Ramos (cell line): ENCODE results near the gene COQ3.

Source experiments
- in situ Hi-C: fragments of 300-500 bp; cut with MboI; formaldehyde crosslinking; loops from one replicate; pipeline ENCODE4 v1.14.3; 2022; ENCODE audit warnings: low sequenced_read_pairs; ENCODE audit not compliant: unreplicated experiment

Gene COQ3, protein sequence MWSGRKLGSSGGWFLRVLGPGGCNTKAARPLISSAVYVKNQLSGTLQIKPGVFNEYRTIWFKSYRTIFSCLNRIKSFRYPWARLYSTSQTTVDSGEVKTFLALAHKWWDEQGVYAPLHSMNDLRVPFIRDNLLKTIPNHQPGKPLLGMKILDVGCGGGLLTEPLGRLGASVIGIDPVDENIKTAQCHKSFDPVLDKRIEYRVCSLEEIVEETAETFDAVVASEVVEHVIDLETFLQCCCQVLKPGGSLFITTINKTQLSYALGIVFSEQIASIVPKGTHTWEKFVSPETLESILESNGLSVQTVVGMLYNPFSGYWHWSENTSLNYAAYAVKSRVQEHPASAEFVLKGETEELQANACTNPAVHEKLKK

DNA sequence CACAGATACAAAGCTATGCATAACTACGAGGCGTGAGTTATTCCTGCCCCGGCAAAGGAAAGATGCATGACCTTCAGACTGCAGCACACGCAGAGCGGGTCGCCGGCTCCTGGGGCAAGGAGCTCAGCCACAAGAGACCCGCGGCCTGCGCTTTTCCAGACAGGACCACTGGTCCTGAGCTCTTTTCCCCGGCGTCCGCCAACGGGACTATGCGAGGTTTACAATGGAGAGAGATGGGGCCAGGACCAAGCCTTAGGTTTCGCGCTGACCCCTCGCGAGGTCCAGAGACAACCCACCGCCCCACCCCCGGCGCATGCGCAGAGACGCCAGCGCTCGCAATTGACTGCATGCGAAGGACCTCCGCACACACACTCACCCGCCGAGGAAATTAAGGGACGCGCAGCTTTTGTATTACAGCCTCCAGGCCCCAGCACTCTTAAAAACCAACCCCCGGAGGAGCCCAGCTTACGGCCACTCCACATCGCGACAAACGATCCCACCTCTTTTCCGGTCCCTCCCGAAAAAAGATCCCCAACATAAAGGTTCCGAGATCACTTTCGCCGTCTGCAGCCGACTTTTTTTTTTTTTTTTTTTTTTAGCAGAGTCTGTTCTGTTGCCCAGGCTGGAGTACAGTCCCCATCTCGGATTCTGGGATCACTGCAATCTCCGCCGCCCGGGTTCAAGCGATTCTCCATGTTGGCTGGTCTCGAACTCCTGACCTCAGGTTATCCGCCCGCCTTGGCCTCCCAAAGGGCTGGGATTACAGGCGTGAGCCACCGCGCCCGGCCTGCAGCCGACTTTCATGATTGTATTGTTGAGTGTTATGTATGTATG lies at the start of gene COQ3:
COQ3 (minus strand) TSS at position 498 of the 834 bp plus-strand sequence; CDS start at position 482, 16 bp downstream.
- in situ Hi-C loops = no loop called here

DNA sequence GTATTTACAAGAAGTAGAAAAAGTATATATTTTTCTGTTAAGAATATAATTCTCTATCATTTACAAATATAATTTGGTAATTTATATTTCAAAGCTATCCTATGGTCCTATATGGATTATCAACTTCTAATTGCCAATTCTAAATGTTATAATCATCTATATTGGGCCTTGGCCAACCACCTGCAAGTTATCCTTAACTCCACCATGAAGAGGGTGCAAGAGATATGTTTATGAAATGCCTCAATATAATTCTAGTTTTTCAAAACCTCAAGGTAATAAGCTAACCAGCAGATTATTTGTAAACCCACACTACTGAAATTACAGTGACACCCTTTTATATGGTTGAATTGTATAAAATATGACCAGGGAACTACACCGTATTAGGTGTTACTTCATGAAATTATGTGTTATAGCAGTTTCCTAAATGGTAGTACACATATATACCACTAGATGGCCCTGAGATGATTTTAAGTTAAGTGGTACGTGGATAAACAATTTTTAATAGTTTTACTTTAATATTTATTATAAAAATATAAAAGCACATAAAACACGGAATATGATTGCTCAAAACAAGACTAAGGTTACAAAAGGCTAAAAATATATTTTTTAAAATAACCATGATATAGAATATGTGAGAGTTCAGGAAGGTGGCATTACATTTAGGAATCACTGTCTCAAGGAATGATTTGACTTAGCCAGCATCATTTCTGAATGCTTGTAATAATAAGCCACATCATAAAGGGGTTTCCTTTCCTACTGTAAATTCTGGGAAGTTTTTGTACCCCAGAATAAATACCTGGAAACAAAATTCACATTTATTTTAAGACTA lies 40.9 kb upstream of the COQ3 start:
- in situ Hi-C loops = no loop called here

DNA sequence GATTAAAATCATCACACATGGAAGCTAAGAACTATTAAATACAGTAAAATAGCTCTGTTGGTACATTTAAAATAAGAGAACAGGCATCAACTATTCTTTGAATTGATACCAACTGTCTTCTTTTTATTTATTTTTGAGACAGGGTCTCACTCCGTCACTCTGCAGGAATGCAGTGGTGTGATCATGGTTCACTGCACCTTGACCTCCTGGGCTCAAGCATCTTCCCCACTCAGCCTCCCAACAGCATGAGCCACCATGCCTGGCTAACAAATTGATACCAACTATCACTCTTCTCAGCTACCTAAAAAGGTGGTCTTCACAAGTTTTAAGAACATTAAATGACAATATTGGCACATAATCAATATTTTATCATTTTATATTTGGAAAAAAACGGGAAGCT lies 38.9 kb upstream of the COQ3 start:
- in situ Hi-C loops = no loop called here

DNA sequence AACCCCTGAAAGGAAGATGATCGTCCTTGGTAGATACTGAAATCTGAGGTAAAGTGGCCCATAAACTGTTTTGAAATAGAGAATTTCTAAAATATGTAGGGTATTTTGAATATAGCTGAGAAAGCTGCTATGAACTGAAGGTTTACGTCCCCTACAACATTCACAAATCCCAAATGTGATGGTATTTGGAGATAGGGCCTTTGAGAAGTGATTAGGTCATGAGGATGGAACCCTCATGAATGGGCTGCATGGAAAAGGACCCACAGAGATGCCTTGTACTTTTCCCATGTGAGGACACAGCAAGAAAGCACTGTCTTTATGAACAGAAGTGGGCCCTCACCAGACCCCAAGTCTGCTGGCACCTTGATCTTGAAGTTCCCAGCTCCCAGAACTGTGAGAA lies 37.9 kb upstream of the COQ3 start:
- in situ Hi-C loops = no loop called here

DNA sequence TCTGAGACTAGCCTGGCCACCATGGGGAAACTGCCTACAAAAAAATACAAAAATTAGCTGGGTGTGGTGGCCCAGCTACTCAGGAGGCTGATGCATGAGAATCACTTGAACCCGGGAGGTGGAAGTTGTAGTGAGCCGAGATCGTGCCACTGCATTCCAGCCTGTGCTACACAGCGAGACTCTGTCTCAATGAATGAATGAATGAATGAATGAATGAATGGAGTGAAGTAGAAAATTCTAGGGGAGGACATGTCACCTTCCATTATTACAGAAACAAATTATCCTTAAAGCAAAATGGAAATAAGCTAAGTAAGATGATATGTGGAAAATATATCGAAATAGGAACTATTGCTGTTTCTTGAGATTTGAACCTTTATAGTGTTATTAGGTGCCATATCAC lies 34.0 kb upstream of the COQ3 start:
- in situ Hi-C loops = no loop called here

DNA sequence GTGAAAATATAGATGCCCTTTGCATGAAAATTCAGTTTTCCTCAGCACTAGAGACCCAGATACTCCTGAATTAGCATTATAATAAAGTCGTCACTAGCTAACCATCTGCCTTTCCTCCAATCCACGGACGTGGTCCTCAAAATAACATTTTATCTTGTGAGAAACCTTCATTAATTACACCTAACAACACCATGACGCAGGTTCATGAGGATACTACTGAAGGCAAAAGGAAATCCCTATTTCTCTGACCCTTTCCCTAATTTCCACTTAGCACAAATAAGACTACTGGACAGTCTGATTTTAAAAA lies 32.4 kb upstream of the COQ3 start:
- in situ Hi-C loops = no loop called here

DNA sequence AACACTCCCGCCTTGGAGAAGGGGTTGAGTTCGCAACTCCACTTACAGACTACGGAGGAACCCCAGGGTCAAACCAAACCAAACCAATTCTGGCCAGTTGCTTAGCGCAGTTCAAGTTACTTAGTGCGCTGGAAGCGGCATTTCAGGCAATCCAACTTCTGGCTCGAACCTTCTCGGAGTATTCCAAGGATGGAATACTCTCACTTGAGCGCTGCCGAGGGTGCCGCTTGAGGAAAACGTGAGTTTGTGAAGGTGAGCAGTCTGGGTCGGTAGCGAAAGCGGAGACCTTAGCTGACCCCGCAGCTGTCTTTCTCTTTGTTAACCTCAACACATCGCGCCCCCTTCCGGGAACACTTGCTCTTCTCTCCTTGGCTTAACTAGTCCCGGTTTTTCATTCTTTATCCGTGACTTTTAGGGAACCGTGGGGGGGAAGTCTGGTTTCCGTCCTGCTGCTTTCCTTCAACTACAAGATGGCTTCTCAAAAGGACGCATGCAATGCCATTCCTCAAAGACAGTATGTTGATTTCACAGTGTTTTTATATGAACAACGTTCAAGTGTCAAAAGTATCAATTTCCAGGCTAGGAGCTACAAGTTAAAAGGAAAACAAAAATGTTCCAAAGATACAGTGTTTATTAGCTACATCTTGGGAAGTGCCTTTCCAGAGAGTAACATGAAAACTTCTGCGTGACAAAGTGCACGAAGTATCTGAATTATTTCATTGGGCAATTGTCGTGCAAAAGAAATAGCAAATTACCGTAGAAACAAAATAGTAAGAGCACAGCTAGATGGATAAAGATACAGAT lies 31.9 kb upstream of the COQ3 start:
- in situ Hi-C loops = no loop called here

DNA sequence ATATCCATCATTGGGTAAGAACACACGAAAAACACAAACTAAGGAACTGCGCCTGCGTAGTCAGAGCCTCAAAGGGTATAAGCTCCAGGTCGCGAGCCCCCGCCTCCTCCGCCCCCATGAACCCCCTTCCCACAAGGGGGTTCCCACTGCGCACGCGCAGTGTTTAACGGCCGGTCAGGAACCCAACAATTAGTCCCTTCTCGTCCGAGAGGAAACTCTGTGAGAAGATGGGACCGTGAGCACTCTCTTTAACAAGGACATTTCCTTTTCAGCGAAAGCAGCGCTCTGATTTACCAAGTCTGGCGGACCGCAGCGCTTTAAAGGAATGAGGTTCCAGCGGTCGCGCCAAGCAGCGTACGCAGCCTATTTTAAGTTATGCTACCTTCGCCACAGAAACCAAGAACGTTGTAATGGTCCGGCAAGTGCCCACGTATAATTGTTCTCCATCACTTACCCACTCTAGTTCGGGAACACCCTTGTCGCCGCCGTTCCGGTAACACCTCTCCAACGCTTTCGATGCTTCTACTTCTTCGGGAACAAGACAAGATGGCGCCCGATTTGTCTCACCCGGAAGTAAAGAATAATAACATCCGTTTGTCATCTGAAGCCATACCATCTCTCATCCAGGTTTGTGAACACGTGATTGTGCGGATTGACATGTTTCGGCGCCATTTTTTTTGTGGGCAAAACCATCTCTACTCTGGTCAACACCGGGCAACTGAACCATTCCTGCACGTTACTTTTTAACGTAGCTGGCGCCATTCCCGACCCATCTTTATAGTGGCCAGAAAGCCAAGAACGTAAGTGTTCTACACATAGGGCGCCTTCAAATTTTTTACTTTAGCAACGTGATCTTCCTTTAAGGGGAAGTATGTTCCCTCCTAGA lies 31.0 kb upstream of the COQ3 start, which contains the start of gene PNISR:
PNISR (minus strand) TSS at position 548 of the 886 bp plus-strand sequence. CDS start 10,649 bp downstream, outside the sequence.
- in situ Hi-C loops = no loop called here

DNA sequence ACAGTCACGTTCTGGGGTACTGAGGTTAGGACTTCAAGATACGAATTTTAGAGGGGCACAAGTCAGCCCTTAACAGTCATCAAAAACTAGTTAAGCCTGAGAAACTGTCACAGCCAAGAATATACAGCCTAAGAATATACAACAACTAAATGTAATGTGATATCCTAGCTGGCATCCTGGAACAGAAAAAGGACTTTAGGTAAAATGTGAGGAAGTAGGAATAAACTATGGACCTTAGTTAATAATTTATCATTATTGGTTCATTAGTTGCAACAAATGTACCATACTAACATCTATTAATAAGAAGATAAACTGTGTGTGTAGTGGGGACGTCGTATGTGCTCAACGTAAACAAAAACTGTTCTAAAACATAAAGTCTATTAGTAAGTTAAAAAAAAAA lies 30.0 kb upstream of the COQ3 start:
- in situ Hi-C loops = no loop called here

DNA sequence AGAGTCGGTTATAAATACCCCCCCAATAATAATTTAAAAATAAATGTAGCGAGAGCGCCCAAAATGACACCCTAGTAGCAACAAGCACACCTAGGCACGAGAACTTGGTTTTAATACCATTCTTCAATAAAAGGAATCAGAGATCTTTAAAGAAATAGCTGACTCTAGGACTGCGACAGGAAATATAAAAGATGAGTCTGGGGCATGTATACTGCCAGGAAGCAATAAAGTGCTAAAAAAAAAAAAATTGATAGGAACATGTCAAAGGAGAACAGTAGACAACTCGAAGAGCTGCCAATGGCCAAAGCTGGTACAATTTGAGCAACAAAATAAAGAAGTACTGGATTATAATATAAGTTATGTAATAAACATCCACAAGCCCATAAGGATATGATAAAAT lies 28.9 kb upstream of the COQ3 start:
- in situ Hi-C loops = no loop called here

DNA sequence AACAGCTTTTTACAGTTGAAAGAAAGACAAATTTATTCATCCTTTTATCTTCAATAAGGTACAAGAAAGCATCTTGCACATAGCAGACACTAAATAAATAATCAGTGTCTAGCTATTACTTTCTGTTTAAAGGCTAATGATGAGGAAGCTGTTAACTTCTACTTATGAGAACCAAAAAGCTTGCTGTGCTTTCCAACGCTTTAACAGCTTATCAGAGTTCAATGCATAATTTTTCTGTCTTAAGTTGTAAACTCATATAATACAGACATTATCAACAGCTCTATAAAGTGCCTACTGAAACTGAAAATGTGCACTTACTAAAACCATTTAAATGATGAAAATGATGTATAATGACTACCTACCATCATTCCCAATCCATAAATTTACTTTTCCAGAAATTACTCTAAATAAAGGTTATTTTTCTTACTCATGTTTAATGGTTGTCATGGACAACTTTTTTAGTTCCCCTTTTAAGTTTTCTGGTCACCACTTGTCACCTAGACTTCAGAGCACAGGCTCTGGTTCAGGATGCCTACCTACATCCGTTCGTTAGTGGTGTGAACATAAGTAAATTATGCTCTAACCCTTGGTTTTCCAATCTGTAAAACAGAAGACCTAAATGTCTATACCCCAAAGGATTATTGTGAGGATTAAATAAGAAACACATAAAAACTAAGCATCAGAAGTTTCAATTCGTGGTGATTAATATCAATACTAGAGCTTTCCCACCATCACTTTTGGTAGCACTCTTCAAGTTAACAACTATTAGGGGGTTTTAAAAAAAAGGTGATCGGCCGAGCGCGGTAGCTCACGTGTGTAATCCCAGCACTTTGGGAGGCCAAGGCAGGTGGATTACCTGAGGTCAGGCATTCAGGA lies 23.1 kb upstream of the COQ3 start:
- in situ Hi-C loops = no loop called here

DNA sequence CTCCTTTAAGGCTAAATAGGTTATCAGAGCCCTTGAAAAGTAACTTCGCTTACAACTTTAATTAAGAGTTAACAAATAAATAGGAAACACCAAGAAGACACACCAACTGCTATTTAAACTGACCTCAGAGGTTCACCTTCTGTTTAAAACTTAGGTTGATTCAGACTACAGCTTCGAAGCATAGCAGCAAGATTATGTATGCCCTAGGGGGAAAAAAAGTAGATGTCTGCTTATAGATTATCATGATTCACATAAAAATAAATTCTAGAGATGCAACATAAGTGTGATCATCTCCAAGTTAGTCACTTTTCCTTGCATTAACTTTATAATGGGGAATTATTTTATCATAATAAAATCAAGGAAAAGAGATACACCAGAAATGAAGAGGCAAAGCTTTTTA lies 22.2 kb upstream of the COQ3 start:
- in situ Hi-C loops = no loop called here

DNA sequence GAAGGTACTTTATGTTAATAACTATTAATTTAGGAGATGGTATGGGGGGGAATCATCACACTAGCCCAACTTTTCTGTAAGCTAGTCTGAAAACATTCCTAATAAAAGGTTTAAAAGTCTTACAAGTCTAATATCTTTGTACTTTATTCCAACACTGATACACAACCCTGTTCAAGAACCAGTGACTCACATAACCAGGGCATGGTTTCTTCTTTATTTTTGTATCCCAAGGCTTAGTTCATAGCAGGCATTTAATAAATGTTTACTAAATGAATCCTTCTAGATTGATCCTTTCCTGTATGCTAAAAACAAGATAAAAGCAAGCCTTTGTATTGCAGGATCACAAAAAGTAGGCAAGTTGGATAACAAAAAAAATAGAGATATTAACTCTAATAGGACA lies 21.5 kb upstream of the COQ3 start:
- in situ Hi-C loops = no loop called here

DNA sequence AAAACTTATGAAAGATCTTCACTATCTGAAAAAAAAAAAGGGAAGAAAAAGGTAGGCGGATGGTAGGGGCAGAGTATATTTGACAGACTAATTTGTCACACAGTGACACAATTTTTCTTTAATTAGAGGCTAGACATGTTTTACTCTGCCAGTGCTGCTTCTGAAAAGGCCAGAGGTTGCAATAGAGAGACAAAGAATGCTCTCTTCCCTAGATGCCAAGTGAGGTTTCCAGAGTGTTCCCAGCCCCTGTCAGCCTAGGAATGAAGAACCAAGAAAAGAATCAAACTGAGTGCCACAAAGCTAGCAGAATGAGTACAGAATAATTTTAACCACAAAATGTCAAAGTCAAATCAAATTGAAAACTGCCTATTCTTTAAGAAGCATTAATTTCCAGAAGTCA lies 18.1 kb upstream of the COQ3 start:
- in situ Hi-C loops = no loop called here

DNA sequence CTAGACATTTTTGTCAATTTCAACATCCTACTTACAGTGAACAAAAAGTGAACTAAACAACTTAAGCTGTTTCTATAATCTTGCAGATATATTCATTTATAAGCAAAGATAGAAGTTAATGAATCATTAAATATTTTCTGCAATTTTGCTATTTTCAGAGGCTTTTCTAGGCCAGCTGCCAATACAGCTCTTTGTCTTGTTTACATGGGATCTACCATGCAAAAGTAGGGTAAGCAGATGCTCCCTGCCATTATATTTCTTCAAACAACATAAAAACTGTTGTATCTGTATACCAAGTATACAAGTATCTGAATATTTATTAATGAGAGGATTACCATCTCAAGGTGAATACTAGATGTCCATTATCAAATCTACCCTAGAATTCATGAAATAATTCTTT lies 15.7 kb upstream of the COQ3 start:
- in situ Hi-C loops = no loop called here

DNA sequence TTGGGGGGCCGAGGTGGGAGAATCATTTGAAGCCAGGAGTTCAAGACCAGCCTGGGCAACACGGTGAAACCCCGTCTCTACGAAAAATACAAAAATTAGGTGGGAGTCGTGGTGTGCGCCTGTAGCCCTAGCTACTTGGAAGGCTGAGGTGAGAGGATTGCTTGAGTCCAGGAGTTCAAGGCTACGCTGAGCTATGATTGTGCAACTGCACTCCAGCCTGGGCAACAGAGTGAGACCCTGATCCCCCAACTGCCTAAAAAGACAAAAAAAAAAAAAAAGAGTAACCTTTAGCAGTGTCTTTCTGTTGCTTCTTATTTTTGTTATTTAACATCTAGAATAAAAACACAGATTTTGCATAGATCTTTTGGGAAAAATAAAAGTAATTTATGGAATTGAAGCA lies 13.1 kb upstream of the COQ3 start:
- in situ Hi-C loops = no loop called here

DNA sequence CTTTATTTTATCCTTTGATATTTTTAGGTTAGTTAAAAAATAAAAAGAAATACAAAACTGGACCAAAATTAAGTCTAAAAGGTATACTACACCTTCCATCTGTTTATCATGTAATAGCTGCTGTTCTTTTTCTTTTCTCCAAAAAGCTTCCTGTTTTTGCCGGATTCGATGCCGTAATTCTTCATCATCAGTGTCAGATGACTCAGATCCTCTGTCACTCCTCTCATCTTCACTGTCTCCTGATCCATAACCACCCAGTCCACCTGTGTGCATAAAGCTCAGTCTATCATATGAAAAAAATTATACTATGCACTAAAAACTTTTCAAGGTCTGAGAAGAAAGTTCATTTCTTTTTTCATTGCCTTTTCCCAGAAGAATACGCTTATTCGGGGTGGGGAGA lies 8.5 kb upstream of the COQ3 start:
- in situ Hi-C loops = no loop called here

DNA sequence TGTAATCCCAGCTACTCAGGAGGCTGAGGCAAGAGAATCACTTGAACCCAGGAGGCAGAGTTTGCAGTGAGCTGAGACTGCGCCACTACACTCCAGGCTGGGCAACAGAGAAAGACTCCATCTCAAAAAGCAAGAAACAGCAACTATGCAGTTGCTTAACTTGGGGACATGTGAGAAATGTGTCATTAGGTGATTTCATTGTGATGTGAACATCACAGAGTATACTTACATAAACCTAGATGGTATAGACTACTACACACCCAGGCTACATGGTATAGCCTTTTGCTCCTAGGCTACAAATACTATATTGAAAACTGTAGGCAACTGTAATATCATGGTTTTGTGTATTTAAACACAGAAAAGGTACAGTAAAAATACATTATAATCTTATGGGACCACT lies 3.3 kb upstream of the COQ3 start:
- in situ Hi-C loops = no loop called here
